OCI-LY1 (cell line): ENCODE results near the gene CTIF.
A peak's percentile ranks its signal among the peaks of the same experiment; 100 is the strongest.

Experiments
- EZH2 ChIP-seq: fragments of 200-600 bp; sonication (generic), shearing (Covaris generic); IDR thresholded peaks from 2 replicates; pipeline ENCODE4 v1.8.0; 2017; ENCODE audit warnings: borderline replicate concordance, mixed run types, mild to moderate bottlenecking, antibody characterized with exemption, low read length, moderate library complexity, mixed read lengths
- TF ChIP-seq, protein P1 (sequence below): fragments of 200-600 bp; sonication (generic), shearing (Covaris generic); IDR thresholded peaks from 2 replicates; pipeline ENCODE4 v1.5.1; 2017; ENCODE audit warnings: mild to moderate bottlenecking, antibody characterized with exemption, low read length, moderate library complexity, mixed read lengths

DNA sequence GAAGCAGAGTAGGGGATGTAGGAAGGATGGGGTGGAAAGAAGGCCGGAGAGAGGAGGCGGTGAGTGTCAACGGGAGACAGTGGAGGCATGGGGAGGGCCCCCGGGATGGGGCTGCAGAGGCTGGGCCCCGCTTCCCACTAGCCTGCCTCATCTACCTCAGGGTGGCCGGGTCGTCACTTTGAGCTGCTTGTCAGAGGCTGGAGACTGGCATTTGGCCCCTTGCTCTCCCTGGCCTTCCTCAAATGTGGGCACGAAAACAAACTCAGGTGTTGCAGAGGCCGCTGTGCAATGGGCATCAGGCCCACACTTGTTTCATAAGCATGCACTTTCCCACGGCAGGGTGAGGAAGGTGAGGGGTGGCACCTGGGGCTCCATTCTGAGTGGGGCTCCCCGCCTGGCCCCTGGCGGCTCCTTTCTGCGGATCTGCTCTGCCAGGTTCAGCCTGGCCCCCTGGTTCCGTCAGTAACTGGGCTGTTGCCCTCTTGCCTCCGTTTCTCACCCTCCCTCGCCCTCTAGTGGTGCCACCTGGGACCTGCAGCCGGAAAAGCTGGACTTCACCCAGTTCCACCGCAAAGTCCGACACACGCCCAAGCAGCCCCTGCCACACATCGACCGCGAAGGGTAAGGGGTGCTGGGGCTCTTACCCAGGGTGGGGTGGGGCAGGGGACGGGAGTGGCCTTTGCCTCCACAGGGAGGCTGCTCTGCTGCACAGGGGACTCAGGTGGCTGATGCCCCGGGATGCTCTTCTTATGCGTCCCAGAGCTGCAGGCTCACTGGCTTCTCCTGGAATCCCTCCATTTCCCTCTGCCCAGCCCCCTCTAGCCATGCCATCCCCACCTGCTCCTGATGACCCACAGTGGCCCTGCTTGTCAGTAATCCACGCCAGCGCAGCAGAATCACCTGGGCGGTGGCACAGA is 125.4 kb downstream of the CTIF start:
- TF ChIP-seq, protein P1, sequence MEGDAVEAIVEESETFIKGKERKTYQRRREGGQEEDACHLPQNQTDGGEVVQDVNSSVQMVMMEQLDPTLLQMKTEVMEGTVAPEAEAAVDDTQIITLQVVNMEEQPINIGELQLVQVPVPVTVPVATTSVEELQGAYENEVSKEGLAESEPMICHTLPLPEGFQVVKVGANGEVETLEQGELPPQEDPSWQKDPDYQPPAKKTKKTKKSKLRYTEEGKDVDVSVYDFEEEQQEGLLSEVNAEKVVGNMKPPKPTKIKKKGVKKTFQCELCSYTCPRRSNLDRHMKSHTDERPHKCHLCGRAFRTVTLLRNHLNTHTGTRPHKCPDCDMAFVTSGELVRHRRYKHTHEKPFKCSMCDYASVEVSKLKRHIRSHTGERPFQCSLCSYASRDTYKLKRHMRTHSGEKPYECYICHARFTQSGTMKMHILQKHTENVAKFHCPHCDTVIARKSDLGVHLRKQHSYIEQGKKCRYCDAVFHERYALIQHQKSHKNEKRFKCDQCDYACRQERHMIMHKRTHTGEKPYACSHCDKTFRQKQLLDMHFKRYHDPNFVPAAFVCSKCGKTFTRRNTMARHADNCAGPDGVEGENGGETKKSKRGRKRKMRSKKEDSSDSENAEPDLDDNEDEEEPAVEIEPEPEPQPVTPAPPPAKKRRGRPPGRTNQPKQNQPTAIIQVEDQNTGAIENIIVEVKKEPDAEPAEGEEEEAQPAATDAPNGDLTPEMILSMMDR: peak; percentile 78
- no peak for TF ChIP-seq EZH2
